ENCODE measurements around the gene NOC3L. TPM values are rescaled to one million over a fixed set of nuclear protein-coding genes. Genes with fewer than 3 reads are reported as not detected.
"Not testable (repeated sequence)": the region's sequence is repeated elsewhere in the genome, so short reads cannot be mapped to it uniquely, and the experiment has no call there.

NOC3L gene, protein sequence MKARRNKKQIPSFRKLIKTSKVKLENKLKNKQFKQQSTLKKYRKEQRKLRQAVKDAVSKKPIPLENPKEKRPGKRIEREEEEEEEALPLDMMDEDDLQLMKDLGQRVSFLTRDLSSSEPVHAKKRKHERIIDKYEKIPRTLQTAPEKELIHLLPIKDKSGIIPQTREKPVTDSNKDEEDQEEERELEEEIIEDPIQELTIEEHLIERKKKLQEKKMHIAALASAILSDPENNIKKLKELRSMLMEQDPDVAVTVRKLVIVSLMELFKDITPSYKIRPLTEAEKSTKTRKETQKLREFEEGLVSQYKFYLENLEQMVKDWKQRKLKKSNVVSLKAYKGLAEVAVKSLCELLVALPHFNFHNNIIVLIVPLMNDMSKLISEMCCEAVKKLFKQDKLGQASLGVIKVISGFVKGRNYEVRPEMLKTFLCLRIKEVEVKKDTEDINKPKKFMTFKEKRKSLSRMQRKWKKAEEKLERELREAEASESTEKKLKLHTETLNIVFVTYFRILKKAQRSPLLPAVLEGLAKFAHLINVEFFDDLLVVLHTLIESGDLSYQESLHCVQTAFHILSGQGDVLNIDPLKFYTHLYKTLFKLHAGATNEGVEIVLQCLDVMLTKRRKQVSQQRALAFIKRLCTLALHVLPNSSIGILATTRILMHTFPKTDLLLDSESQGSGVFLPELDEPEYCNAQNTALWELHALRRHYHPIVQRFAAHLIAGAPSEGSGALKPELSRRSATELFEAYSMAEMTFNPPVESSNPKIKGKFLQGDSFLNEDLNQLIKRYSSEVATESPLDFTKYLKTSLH
- polyA plus RNA-seq (ENCODE audit: insufficient read length), result 14.5 TPM

DNA sequence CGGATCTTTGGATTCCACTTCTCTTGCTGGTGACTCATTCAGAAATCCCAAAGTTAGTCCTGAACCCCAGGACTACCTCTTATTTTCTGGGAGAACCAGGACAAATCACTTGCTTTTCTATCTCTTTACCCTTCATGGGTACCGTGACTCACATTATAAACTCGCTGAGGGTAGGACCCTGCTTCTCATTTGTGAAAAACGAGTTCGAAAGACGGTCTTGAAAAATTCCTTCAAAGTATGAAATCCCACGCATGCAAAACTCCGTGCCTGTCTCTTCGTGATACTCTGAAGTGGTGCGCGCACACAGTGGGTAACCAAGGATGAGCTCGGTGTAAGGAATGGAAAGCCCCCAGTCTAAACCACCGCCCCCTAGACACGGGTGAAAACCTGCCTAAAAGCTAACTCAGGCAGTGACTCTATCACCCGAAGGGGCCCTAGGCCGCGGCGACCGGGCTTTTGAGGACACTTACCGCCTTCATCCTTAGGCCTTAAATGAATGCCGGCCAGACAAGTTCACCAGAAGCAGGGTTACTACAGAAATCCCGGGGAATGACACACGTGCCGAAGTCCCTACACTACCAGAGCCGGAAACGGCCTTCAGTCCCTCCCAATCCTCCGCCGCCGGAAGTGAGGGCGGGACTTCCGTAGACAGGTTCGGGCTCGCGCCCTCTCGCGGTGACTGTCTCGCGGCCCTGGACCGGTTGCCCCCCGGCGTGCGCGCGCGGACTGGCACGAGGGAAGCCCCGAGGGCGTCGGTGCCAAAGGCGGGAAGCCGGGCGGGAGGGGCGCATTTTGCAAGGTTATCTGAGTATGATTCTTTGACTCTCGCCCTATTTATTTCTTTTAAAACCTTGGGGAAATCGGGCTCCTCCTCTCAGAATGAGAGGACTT is at the start of gene NOC3L:
TSS of gene NOC3L (minus strand) at position 580 of the 891 bp plus-strand sequence. CDS start at position 479, 101 bp downstream.
- DNase-seq, result peak; percentile 95

DNA sequence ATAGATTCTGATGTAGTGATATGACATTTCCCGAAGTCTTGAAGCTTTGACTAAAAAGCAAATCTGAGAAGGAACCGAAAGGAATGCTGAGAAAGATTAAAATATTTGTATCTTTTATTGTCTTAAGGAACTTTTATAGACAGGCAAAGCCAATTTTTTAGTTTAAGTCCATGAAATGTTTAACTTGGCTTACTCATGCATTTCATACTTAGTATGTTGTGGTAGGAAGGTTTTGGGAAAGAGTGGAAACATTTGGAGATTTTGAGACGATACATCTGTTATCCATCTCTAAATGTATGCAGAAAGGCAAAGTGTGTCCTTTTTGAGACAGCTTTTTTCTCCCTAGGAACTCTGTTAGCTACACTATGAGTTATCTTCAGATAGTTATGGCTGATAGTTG is 49.7 kb upstream of the NOC3L start:
- no peak for DNase-seq

DNA sequence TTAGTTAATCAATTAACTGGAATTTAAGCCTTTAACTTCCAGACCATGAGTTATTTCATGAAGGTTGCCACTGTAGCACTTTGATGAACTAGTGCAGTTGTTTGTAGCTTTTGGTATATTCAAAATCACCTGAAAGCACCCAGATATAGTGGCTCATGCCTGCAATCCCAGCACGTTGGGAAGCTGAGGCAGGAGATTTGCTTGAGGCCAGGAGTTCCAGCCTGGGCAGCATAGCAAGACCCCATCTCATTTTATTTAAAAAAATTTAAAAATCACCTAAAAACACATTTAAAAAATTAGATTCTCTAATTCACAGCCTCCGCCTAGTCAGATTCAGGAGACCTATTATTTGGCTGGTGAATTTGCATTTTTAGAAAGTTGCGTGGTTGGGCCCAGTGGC is 48.6 kb upstream of the NOC3L start:
- no peak for DNase-seq

DNA sequence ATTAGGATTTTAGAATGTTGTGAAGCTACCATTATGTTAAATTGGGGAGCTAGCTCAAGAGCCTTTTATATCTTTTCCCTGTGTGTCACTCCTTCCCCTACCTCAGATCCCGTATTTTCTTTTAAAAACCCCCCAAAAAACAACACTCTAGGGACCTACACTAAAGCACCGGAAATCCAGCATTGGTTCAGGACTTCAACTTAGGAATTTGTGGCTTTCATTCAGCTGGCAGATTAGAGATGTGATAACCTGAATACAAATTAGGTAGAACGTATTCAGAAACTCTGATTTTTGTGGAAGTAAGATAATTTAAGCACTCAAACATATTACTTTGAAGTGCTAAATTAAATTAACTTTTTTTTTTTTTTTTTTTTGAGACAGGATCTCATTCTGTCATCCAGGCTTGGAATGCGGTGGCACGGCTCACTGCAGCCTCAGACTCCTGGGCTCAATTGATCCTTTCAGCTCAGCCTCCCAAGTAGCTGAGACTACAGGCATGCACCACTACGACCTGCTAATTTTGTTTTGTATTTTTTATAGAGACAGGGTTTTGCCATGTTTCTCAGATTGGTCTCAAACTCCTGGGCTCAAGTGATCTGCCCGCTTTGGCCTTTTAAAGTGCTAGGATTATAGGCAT is 46.4 kb upstream of the NOC3L start:
- no peak for DNase-seq

DNA sequence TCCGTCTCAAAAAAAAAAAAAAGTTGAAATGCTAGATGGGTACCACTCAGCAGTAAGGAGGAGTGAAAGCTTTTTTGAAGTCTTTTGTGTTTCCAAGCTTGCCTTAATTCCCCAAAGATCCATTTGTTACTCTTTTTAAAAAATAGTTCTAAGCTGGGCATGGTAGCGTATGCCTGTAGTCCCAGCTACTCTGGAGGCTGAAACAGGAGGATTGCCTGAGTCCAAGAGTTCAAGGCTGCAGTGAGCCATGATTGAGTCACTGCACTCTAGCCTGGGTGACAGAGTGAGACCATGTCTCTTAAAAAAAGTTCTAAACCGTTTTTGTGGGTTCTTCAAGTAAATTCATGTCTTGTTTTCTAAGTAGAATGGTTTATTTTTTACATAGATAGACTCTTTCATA is 44.9 kb upstream of the NOC3L start:
- no peak for DNase-seq

DNA sequence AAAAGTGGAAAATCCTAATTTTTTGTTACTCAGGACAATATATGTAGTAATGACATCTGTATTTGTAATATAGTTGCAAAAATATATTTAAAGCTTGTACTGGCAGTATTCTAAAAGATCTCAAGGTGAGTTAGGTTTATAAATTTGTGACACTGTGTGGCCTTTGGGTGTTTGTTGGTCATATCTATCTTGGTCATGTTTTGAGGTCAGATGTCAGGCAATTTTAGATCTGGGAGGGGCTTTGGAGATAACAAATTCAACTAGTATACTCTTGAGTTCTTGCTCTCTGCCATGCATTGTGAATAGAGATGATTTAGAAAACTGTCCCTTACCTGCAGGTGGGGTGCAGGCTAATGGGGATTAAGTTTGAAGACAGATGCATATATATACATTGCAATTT is 42.7 kb upstream of the NOC3L start:
- DNase-seq, result no peak

DNA sequence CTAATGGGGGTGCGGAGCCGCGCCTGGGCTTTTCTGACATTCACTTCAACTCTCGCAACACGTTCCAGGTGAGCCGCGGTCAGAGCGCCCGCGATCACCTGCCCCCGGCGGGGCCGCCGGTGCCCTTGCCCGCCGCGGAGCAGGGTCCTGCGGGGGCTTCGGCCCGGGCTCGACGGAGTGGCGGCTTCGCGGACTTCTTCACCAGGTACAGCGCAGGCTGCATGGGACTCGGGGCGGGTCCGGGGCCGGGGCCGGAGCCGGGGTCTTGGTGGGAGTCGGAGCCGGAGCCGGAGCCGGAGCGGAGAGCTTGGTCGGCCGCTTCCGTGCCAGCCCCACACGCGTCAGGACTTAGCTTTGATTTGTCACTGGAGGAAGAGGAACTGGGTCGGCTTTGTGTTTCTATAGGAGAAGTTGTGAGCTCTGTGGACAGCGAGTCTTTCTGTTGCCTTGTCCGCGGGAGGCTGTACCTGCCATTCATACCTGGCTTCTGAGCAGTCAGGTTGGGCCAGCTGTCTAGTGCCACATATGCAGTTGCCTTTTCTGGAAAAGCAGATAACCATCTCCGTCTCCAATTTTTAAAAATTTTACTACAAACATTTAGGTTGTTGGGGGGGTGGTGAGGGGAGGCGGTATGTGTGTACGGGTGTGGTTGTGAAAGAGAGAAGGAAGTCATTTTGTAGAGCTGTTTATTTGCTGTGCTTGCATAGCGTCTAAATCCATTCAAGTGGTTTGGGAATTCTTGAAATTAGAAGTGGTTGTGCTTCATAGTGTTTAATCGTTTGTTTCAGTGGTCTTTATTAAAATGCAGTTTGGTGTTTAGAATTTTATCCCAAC is 40.9 kb upstream of the NOC3L start:
- DNase-seq, result peak; percentile 78

DNA sequence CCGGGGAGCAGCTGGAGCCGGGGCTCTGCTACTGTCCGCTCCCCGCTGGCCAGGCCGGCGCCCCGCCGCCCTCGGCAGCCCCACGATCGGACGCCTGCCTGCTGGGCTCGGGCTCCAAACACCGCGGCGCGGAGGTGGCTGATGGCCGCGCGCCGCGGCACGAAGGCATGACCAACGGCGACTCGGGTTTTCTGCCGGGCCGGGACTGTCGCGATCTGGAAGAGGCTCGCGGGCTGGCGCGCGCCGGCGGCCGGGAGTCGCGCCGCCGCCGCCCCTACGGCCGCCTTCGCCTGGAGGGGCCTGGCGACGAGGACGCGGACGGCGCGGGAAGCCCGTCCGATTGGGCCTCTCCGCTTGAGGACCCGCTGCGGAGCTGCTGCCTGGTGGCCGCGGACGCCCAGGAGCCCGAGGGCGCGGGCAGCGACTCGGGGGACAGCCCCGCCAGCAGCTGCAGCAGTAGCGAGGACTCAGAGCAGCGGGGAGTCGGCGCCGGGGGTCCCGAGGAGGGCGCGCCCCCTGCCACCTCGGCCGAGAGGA is 40.2 kb upstream of the NOC3L start:
- no peak for DNase-seq

DNA sequence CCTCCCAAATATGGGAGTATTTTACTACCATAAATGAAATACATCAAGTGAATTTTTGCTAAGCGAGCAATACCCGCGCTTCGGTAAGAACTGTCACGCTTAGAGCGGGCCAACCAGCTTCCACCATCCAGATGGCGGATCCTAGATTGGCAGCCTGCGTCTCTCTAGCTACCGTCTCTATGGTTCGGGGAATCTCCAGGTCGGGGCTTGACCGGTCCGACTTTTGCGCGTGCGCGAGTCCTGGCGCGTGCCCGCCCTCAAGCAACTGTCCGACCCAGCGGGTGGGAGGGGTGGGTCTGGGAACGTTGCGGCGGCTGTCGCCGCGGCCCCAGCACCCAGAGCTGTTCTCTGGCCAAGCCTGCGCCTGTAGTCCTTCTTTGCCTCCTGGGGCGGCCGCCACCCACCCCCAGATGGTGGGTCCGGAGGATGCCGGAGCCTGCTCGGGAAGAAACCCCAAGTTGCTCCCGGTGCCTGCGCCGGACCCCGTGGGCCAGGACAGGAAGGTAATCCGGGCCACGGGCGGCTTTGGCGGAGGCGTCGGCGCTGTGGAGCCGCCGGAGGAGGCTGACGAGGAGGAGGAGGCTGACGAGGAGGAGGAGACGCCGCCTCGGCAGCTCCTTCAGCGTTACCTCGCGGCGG is 39.6 kb upstream of the NOC3L start, which contains the start of gene TBC1D12:
TSS of gene TBC1D12 (plus strand) at position 338 of the 639 bp plus-strand sequence. CDS start at position 411, 73 bp downstream.
- DNase-seq, result peak; percentile 97

DNA sequence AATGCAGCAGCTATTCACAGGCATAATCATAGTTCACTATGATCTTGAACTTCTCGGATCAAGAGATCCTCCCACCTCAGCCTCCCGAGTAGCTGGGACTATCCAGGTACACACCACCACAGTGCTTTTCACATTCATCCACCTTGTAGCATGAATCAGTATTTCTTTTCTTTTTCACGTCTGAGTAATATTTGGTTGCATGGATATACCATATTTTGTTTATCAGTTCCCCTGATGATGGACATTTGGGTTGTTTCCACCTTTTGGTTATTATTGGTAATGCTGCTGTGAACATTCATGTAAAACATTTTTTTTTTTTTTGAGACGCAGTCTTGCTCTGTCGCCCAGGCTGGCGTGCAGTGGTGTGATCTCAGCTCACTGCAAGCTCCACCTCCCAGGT is 36.0 kb upstream of the NOC3L start:
- no peak for DNase-seq

DNA sequence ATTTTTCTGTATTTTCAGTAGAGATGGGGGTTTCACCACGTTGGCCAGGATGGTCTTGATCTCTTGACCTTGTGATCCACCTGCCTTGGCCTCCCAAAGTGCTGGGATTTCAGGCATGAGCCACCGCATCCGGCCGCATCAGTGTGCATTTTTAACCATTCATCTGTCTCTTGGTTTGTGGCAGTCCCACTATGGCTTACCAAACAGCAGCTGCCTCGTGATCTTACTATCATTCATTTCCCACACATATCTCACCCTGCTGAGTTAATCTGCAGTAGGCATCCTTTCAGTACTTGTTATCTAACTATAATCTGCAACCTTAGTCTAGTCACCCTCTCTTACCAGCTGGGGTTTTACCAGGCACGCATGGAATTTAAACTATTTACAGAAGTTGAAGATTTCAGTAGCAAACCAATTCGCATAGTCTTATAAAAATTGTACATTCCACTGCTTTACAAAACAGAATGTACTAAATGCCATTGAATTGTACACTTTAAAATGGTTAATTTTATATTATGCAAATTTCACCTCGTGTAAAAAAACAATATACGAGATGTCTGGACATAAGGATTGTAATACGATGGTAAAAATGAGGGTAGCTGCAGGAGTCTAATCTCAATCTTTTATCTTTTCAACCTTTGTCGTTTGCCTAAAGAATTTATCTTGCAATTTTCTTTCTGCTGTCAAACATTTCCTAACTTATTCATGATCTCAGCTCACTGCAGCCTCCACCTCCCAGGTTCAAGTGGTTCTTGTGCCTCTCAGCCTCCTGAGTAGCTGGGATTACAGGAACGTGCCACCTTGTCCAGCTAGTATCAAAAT is 35.0 kb upstream of the NOC3L start:
- DNase-seq, result no peak

DNA sequence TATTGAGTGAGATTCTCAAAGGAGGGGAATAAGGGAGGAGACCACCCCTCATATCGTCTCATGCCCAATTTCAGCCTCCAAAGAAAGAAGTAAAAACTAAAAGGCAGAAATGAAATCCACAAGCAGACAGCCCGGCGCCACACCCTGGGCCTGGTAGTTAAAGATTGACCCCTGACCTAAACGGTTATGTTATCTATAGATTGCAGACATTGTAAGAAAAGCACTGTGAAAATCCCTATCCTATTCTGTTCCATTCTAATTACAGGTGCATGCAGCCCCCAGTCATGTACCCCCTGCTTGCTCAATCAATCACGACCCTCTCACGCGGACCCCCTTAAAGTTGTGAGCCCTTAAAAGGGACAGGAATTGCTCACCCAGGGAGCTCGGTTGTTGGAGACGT is 29.4 kb upstream of the NOC3L start:
- DNase-seq, result not testable (repeated sequence)

DNA sequence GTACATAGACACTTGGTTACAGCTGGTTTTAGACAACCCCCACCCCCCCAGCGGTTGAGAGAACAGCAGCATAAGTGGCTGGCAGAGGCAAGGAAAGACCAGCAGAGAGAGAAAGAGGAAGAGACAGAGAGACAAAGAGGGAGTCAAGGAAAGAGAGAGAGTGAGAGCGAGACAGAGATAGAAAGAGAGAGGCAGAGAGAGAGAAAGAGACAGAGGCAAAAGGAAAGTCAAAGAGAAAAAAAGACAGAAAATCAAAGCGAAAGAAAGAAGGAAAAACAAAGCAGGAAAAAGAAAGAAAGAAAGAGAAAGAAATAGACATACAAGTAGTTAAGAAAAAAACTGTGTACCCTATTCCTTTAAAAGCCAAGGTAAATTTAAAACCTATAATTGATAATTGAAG is 23.0 kb upstream of the NOC3L start:
- not testable (repeated sequence) for DNase-seq

DNA sequence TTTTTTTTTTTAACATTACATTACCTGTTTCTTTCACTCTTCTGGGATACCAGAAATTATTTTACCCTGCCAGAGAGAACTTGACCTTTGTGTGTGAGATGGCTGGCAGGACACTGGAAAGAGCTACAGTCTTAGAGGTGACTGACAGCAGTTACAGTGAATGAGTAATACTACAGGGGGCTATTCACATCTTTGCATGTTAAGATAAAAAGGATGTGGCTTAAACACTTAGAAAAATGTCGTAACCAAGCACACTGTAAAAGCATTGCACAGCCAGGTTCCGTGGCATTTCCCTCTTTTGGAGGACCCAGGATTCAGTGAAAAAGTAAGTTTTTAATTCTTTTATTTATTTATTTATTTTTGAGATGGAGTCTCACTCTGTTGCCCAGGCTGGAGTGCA is 20.8 kb upstream of the NOC3L start:
- no peak for DNase-seq

DNA sequence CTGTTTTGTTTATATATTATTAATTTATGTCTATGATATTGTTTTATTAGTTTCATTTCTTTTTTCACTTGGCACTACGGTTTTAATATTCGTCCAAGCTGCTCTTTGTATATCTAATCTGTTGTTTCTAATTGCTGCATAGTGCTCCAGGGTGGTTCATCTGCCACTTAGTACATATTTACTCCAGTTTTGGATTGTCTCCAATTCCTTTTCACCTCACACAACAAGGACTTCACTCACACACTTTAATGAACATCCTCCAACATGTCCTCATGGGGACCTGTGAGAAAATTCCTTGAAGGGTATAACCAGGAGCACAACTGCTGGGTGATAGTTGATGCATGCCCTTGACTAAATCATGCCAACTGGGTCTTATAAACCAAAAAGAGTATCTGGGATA is 14.1 kb upstream of the NOC3L start:
- no peak for DNase-seq

DNA sequence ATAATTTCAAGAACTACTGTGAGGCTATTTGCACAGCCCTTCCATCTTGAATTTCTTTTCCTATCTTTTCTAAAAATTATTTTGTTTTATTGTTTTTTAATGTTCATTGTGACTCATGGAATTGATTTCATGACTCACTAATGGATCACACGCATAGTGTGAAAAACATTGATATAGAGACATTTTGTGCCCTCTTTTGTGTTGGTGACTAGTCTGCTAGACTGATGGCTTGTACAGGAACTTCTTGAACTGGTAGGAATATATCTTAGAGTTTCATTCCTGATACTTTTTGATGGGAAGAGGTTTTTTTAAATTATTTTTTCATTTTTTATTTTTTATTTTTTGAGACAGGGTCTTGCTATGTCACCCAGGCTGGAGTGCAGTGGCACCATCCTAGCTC is 12.6 kb upstream of the NOC3L start:
- DNase-seq, result no peak

DNA sequence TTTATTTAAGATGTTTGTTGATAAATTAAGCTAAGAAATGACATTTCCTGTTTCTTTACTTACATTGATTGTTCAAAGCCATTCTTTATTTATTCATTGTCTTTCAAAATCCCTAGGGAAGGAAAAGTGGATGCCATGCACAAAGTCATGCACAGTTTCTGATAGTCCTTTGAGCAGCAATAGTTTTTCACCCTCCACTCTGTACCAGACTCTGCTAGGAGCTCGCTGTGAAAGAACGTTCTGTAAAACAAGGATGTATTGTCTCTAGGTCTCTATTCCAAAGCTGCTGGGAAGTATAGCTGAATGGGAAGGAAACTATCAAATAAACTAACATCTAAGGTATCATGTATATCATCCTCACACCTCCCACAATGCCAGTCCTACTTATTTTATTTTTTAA is 7.8 kb upstream of the NOC3L start:
- no peak for DNase-seq

DNA sequence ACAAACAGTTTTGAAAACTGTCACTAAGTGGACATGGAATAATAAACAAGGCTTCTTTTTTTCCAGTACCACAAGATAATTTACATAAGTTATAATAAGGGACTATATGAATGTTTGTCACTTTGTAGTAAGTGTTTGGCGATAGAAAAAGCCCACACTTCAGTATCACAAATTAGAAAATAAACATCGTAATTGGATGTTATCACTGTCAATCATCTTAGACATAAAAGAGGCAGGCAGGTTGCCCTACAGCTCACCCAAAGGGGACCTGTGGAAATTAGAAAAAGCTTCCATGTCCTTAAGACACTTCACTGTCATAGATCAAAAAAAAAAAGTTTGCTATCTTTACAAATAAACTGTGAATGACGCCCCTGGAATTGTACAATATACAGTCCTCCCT is 3.6 kb upstream of the NOC3L start:
- no peak for DNase-seq

DNA sequence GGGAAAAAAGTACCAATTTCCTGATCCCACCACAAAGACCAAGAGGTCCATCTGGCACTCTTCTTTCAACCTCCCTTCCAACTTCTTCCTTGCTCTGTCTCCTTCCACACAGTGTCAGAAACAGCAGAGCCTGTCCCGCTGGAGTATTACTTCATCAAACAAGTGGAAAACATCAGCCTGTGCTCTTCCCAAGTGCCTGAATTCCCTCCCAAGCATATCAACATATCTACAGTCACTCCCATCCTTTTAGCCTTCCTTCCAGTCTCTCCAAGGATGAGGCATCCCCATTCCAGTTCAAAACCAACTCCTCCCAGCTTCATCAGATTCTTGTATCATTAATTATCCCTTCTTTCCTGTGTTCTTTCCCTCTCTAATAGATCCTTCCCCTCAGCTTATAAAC is 1.7 kb upstream of the NOC3L start:
- DNase-seq, result no peak

DNA sequence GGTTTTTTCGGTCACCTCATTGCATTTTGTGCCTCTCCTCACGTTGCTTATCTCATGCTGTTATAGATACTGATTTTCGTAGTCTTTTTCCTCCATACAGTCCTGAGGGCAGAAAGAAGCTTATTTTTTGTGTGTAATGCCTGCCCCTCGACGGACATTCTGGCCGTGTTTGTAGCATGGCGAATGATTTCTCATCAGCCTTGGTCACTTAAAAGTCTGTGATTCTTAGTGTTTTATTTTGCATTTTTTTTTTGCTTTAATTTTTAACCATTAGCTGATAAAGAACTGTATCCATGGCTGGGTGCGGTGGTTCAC is 469 bp upstream of the NOC3L start:
- no peak for DNase-seq

Data from hindlimb muscle (tissue), 1 donor.